Nephron progenitor cell (in vitro differentiated cells): ENCODE measurements around the gene CEMP1.

Experiments
- DNase-seq: peaks from one replicate; pipeline ENCODE4 v3.0.0; 2021
- H3K27ac Mint-ChIP-seq: 2 replicates; pipeline ENCODE4 v1.8.0; 2021; ENCODE audit warnings: mild to moderate bottlenecking, moderate library complexity, mixed read lengths
- H3K27me3 Mint-ChIP-seq: 2 replicates; pipeline ENCODE4 v1.8.0; 2021; ENCODE audit warnings: mild to moderate bottlenecking, low read depth, mixed read lengths; ENCODE audit not compliant: poor library complexity
- H3K36me3 Mint-ChIP-seq: 2 replicates; pipeline ENCODE4 v1.8.0; 2021; ENCODE audit warnings: low read depth, mixed read lengths
- H3K4me1 Mint-ChIP-seq: 2 replicates; pipeline ENCODE4 v1.8.0; 2021; ENCODE audit warnings: mixed read lengths
- H3K4me3 Mint-ChIP-seq: 2 replicates; pipeline ENCODE4 v1.8.0; 2021; ENCODE audit warnings: mild to moderate bottlenecking, moderate library complexity, mixed read lengths
- H3K9me3 Mint-ChIP-seq: 2 replicates; pipeline ENCODE4 v1.8.0; 2021; ENCODE audit warnings: mild to moderate bottlenecking, moderate library complexity, mixed read lengths
- TF ChIP-seq, protein P1 (sequence below): fragments of 200-600 bp; sonication (generic); IDR thresholded peaks from 2 replicates; pipeline ENCODE4 v1.5.0; 2021; ENCODE audit warnings: antibody characterized with exemption

Gene CEMP1

DNA sequence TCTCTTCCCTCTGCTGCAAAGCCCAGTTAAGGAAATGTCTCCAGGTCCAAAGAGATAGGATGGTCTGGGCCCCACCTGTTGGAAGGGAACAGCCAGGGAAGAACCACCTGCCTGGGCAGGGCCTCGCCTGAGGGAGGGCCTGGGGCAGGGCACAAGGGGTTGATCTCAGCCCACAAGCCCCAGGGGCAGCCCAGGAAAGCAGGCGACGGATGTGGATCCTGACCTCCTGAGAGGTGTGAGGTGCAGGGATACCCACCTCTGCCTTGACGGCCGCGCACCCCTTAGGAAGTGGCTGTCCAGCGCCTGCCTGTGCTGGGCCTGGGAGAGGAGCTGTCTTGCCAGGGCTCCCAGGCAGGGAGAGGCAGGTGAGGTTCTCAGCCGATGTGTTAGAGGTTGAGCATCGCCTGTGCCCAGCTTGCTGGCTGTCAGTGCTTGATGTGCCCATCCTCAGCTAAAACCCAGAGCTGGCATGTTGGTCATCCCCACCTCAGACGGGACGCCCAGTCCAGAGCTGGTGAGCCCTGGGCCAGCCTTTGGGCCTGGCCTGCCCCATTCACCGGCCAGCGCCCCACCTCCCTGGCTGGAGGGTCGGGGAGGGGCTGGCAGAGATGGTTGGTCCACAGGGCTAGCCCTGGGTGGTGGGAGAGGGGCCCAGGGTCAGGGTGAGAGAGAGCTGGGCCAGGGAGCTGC is 434 bp downstream of the CEMP1 start:
- no peak for DNase-seq
- Mint-ChIP-seq H3K27me3 (peaks cover 5% of the 10 kb centered on the region), H3K4me3 (peak overlapping the region; percentile 89), H3K4me1 (peaks cover 8% of the 10 kb centered on the region), H3K27ac (no peak overlapping the region), H3K9me3 (no peaks in the 10 kb centered on the region), H3K36me3 (no peaks in the 10 kb centered on the region)
- TF ChIP-seq, protein P1, sequence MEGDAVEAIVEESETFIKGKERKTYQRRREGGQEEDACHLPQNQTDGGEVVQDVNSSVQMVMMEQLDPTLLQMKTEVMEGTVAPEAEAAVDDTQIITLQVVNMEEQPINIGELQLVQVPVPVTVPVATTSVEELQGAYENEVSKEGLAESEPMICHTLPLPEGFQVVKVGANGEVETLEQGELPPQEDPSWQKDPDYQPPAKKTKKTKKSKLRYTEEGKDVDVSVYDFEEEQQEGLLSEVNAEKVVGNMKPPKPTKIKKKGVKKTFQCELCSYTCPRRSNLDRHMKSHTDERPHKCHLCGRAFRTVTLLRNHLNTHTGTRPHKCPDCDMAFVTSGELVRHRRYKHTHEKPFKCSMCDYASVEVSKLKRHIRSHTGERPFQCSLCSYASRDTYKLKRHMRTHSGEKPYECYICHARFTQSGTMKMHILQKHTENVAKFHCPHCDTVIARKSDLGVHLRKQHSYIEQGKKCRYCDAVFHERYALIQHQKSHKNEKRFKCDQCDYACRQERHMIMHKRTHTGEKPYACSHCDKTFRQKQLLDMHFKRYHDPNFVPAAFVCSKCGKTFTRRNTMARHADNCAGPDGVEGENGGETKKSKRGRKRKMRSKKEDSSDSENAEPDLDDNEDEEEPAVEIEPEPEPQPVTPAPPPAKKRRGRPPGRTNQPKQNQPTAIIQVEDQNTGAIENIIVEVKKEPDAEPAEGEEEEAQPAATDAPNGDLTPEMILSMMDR = no peak

DNA sequence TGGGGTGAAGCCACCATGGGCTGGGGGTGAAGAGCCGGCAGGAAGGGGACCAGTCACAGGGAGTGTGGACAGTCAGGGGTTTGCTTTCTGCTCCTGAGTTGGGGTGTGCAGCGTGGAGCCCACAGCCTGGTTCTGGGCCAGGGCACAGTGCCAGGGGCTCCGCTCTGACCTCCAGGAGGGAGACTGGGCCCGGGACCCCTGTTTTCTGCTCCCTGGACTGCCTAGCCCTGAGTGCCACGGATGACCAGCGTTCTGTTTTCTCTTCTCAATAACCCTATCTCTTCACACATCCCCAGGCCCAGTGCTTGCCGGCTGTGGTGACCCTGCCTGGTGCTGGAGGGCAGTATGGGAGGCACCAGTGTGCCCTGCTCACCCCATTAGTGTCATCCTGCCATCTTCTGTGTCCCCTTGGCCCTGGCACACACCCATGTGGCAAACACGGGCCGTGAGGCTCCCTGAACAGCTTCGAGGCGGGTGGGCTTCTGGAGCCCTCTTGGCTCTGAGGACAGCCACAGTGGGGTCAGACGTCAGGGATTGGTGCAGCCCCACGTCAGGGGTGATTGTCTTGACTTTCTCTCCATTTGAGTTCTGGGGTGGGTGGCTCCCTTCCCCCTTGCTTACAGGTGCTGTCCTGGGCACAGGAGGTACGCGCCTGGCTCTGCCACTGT is 1.1 kb downstream of the CEMP1 start:
- H3K27ac Mint-ChIP-seq = no peak overlapping the region
- no peaks in the 10 kb centered on the region for H3K36me3 Mint-ChIP-seq
- H3K27me3 Mint-ChIP-seq = peaks cover 8% of the 10 kb centered on the region
- TF ChIP-seq, protein P1 = no peak
- no peak overlapping the region for H3K4me3 Mint-ChIP-seq
- H3K9me3 Mint-ChIP-seq = no peaks in the 10 kb centered on the region
- peaks cover 8% of the 10 kb centered on the region for H3K4me1 Mint-ChIP-seq
- DNase-seq = no peak

DNA sequence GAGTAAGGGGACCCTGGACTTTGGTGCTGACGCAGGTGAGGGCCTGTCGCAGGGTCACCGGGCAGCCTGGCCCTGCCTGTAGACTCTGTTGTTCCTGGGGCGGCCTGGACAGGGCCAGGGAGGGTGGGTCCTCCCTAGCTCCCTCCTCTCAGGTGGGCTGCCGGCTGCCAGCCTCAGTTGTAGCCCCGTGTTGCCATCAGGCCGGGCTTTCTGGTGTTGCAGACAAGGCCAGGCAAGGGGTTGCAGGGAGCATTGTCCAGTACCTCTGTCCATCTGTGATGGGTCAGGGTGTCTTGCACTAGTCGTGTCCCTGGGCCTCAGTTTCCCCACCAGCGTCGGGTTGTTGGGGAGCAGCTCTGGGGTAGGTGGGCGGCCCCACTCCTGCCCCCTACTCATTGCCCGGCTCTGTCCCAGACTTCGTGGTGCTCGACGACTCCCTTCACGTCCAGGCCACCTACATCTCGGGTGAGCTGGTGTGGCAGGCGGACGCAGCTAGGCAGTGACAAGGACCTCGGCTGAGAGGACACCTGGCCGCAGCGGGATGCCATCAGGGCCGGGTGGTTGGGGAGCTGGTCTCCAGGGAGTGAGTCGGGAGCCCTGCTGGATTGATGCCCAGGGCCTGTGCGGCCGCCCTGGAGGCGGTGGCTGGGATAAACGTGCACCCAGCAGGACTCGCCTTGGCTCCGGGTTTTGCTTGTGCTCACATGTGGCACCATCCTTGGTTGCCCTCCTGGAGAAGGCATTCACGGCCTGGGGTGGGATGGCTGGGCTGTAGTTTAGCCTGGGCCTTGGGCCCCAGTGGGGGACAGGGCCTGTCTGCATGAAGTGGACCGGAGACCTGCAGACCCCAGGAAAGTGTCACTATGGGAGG is 1.9 kb downstream of the CEMP1 start:
- DNase-seq = no peak
- H3K27ac Mint-ChIP-seq = no peak overlapping the region
- H3K36me3 Mint-ChIP-seq = peaks cover 7% of the 10 kb centered on the region
- peaks cover 8% of the 10 kb centered on the region for H3K4me1 Mint-ChIP-seq
- H3K27me3 Mint-ChIP-seq = peaks cover 9% of the 10 kb centered on the region
- H3K9me3 Mint-ChIP-seq = no peaks in the 10 kb centered on the region
- TF ChIP-seq, protein P1 = no peak
- no peak overlapping the region for H3K4me3 Mint-ChIP-seq

DNA sequence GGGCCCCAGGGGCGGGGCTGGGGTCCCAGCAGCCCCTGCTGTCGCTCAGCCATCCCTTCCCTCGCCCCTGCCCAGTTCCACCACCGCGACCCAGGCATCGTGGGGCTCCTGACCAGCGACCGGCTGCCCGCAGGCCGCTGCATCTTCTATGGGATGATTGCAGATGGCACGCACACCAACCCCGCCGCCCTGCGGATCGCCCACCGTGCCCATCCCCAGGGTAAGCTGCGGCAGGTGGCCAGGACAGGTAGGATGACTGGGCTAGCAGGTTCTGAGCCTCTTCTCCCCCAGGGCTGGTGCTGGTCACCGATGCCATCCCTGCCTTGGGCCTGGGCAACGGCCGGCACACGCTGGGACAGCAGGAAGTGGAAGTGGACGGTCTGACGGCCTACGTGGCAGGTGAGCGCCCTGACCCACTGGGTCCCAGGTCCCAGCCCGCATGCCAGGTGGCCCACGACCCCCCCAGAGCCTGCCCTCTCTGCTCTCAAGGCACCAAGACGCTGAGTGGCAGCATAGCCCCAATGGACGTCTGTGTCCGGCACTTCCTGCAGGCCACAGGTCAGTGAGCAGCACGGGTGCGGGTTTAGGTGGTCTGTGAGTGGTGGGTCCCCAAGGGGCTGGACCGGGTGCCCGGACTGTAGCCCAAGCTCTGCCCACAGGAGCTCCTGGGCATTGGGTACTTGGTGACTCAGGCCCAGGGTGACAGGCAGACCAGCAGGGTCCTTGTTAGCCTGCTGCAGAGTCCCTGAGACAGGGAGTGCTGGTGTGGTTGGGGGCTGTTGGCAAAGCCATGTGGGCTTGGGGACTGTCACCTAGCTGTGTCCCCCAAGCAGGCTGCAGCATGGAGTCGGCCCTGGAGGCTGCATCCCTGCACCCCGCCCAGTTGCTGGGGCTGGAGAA is 2.8 kb downstream of the CEMP1 start:
- H3K9me3 Mint-ChIP-seq = no peaks in the 10 kb centered on the region
- TF ChIP-seq, protein P1 = no peak
- H3K27me3 Mint-ChIP-seq = peaks cover 7% of the 10 kb centered on the region
- peaks cover 14% of the 10 kb centered on the region for H3K36me3 Mint-ChIP-seq
- peaks cover 8% of the 10 kb centered on the region for H3K4me1 Mint-ChIP-seq
- no peak for DNase-seq
- H3K27ac Mint-ChIP-seq = no peak overlapping the region
- no peak overlapping the region for H3K4me3 Mint-ChIP-seq

DNA sequence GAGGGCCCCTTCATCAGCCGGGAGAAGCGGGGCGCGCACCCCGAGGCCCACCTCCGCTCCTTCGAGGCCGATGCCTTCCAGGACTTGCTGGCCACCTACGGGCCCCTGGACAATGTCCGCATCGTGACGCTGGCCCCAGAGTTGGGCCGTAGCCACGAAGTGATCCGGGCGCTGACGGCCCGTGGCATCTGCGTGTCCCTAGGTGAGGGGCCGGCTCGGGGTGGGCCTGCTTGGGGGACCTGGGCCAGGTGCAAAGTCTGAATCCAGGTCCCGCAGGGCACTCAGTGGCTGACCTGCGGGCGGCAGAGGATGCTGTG is 3.5 kb downstream of the CEMP1 start:
- TF ChIP-seq, protein P1 = no peak
- Mint-ChIP-seq H3K27me3 (peaks cover 7% of the 10 kb centered on the region), H3K36me3 (peaks cover 14% of the 10 kb centered on the region), H3K4me1 (peaks cover 5% of the 10 kb centered on the region), H3K27ac (no peak overlapping the region), H3K4me3 (no peak overlapping the region), H3K9me3 (no peaks in the 10 kb centered on the region)
- no peak for DNase-seq
